Kidney (tissue), 14 donors: ENCODE results near the gene PTCHD4. TPM values are rescaled to one million over a fixed set of nuclear protein-coding genes. Genes with fewer than 3 reads are reported as not detected.

Experiments
- DNase-seq, 5 donors: peaks; one replicate each; pipeline ENCODE4 v3.0.0-alpha.2; 2013 to 2020
- FAIRE-seq: peaks from 2 replicates; lab custom pipeline; 2012; peaks lifted over from hg19 to GRCh38; lab: Jason Lieb, UNC
- H3K27ac ChIP-seq, 2 donors: one replicate each; pipeline ENCODE4 v1.7.0; 2013; ENCODE audit warnings: low read depth in 2 of 2, low read length in 2 of 2, inconsistent platforms in 1 of 2
- H3K27me3 ChIP-seq: one replicate; pipeline ENCODE4 v1.7.1; 2013; ENCODE audit warnings: low read length, inconsistent platforms; ENCODE audit not compliant: control insufficient read depth, insufficient read depth
- H3K36me3 ChIP-seq, 3 donors: one replicate each; pipeline versions ENCODE4 v1.7.0 to v1.7.1; 2013; ENCODE audit warnings: low read length in 3 of 3, control low read depth in 1 of 3, inconsistent platforms in 1 of 3; ENCODE audit not compliant: insufficient read depth in 3 of 3, control insufficient read depth in 2 of 3
- H3K4me1 ChIP-seq, 3 donors: one replicate each; pipeline versions ENCODE4 v1.7.0 to v1.7.1; 2013; ENCODE audit warnings: low read length in 3 of 3, inconsistent platforms in 1 of 3, low read depth in 1 of 3; ENCODE audit not compliant: control insufficient read depth in 2 of 3, insufficient read depth in 2 of 3
- H3K4me3 ChIP-seq, 3 donors: one replicate each; pipeline versions ENCODE4 v1.7.0 to v1.8.1; 2013; ENCODE audit warnings: low read length in 3 of 3, control low read depth in 1 of 3, inconsistent platforms in 1 of 3
- H3K9ac ChIP-seq, 3 donors: one replicate each; pipeline versions ENCODE4 v1.7.0 to v1.7.1; 2013; ENCODE audit warnings: low read length in 3 of 3, control low read depth in 1 of 3, inconsistent platforms in 1 of 3
- H3K9me3 ChIP-seq, 3 donors: one replicate each; pipeline versions ENCODE4 v1.7.0 to v1.7.1; 2013; ENCODE audit warnings: low read length in 3 of 3, control low read depth in 1 of 3, inconsistent platforms in 1 of 3; ENCODE audit not compliant: control insufficient read depth in 2 of 3, insufficient read depth in 1 of 3
- CTCF ChIP-seq: IDR thresholded peaks from 3 replicates; pipeline ENCODE4 v1.5.1; 2012; ENCODE audit warnings: mild to moderate bottlenecking, moderate library complexity, borderline replicate concordance; ENCODE audit not compliant: insufficient read depth; ENCODE audit errors: extremely low read depth
- intact Hi-C: fragments of 100-400 bp; cut with DNase I; formaldehyde crosslinking; loops from one replicate; pipeline ENCODE4 v1.11.1; 2022
- polyA plus RNA-seq: library from polyadenylated mRNA; stranded (reverse); fragments of 350-450 nt; fragmentation: Illumina TruSeq; extraction: RNeasy Lipid Tissue Mini Kit (QIAGEN cat#74804); gene quantifications from one replicate; pipeline ENCODE4 v1.2.3, GENCODE V29; 2014; ENCODE audit warnings: low read depth, low replicate concordance; ENCODE audit not compliant: insufficient read depth
- total RNA-seq: library from RNA; stranded (reverse); fragmentation: NEBNext Ultra II Directional; extraction: Animal tissue kit (Norgen Biotek cat#: 25700); gene quantifications from one replicate; pipeline ENCODE4 v1.2.1, GENCODE V29; 2021
- donor health status: control.
- donor health status: control.
- donor health status: control.
- donor health status: control.
- donor health status: control.
- donor health status: DM: yes; HTN: yes; CAD: no.
- donor health status: Normal renal cell carcinoma (clear cell type).

The PTCHD4 gene
- total and polyA plus RNA-seq, 2 donors from 2014 or later, result 0.24 to 1.7 TPM

- intact Hi-C loops, result no loop called here
- FAIRE-seq, result no peak
- H3K36me3 ChIP-seq, result no peaks in the 10 kb centered on the region
- no peak overlapping the region for H3K9ac ChIP-seq
- no peaks in the 10 kb centered on the region for H3K27me3 ChIP-seq
- DNase-seq, result no peak
- H3K4me3 ChIP-seq, result no peak overlapping the region
- TF ChIP-seq CTCF, result no peak
- no peaks in the 10 kb centered on the region for H3K9me3 ChIP-seq
- no peaks in the 10 kb centered on the region for H3K4me1 ChIP-seq
- H3K27ac ChIP-seq, result no peak overlapping the region
These were observed 30.6 kb downstream of the PTCHD4 start for GRCh38 chr6:48080227-48081009.

DNA sequence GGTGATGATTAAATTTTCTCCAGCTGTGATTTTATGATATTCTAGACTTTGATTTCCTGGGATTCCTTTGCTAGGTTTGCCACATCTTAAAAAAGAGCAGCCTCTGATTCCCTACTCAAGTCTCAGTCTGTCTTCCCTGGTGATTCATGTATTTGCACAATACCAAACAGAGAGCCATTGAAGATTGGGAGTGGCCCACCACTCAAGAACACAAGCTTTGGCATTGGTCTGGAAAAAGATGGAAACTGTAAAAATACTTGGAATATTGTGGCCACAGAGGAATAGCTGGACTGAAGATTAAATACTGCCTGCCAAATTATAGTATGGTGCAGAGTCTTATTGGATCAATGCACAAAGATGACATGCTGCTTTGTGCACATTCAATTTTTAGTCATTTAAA, 32.9 kb downstream of the PTCHD4 start:
- H3K4me3 ChIP-seq, result no peak overlapping the region
- no peaks in the 10 kb centered on the region for H3K4me1 ChIP-seq
- H3K36me3 ChIP-seq, result no peaks in the 10 kb centered on the region
- FAIRE-seq (no peak), DNase-seq (no peak)
- no peaks in the 10 kb centered on the region for H3K27me3 ChIP-seq
- no peaks in the 10 kb centered on the region for H3K9me3 ChIP-seq
- TF ChIP-seq CTCF, result no peak
- intact Hi-C loops, result no loop called here
- no peak overlapping the region for H3K9ac ChIP-seq
- H3K27ac ChIP-seq, result no peak overlapping the region

DNA sequence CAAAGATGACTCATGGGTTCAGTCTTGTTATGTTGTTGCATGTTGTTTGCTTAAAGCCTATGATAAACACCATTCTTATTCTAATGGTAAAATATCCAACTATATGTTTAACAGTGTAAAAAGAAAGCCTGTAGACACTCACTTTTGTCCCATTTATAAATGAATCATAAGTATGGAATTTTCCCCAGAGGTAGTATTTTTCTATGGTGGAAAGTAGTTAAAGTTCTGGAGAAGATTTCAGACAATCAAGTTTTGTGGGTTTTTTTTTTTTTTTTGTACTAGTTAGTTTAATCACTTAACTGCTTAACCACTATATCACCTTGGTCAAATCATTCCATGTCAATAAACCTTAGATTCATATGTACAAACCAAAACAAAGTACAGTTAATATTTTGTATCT, 35.8 kb downstream of the PTCHD4 start:
- H3K4me3 ChIP-seq, result no peak overlapping the region
- H3K27ac ChIP-seq, result no peak overlapping the region
- H3K36me3 ChIP-seq, result no peaks in the 10 kb centered on the region
- H3K4me1 ChIP-seq, result no peaks in the 10 kb centered on the region
- H3K27me3 ChIP-seq, result no peaks in the 10 kb centered on the region
- FAIRE-seq (no peak), DNase-seq (no peak)
- intact Hi-C loops, result no loop called here
- H3K9ac ChIP-seq, result no peak overlapping the region
- no peaks in the 10 kb centered on the region for H3K9me3 ChIP-seq
- no peak for TF ChIP-seq CTCF
